Stimulated activated CD4-positive, alpha-beta T cell treated with anti-CD3 and anti-CD28 coated beads, Interleukin-1b, Interleukin-23, amount 100 ng/mL, for 48 hours (primary cell): ENCODE measurements around the gene TEX48.

Experiments used
- DNase-seq: peaks from one replicate; pipeline ENCODE4 v3.0.0-alpha.2; 2020

The TEX48 gene

GRCh38 chr9:114681594-114682332 lies at the start of gene TEX48:
TSS of gene TEX48 (minus strand) at chr9:114682192. CDS start at chr9:114671723, 10,469 bp downstream.
- peak; percentile 84 for DNase-seq

- DNase-seq: no peak
These were observed 49.7 kb upstream of the TEX48 start for GRCh38 chr9:114731701-114732100.

- DNase-seq: no peak
These were observed 47.7 kb upstream of the TEX48 start for GRCh38 chr9:114729706-114730105.

- DNase-seq: no peak
These were observed 43.9 kb upstream of the TEX48 start for GRCh38 chr9:114725930-114726329.

GRCh38 chr9:114724744-114725143 lies 42.8 kb upstream of the TEX48 start:
- DNase-seq: no peak

- no peak for DNase-seq
These were observed 41.9 kb upstream of the TEX48 start for GRCh38 chr9:114723931-114724330.

GRCh38 chr9:114722937-114723620 lies 41.1 kb upstream of the TEX48 start:
- DNase-seq: no peak

GRCh38 chr9:114722081-114722621 lies 40.2 kb upstream of the TEX48 start:
- no peak for DNase-seq

GRCh38 chr9:114721491-114722079 lies 39.6 kb upstream of the TEX48 start:
- DNase-seq: no peak

- no peak for DNase-seq
These were observed 38.2 kb upstream of the TEX48 start for GRCh38 chr9:114720086-114720676.

GRCh38 chr9:114719290-114719689 lies 37.3 kb upstream of the TEX48 start:
- no peak for DNase-seq

GRCh38 chr9:114718801-114719221 lies 36.8 kb upstream of the TEX48 start:
- peak; percentile 97 for DNase-seq

- no peak for DNase-seq
These were observed 36.0 kb upstream of the TEX48 start for GRCh38 chr9:114717908-114718486.

- DNase-seq: no peak
These were observed 27.6 kb upstream of the TEX48 start for GRCh38 chr9:114709636-114710035.

- no peak for DNase-seq
These were observed 24.7 kb upstream of the TEX48 start for GRCh38 chr9:114706711-114707110.

GRCh38 chr9:114701988-114702387 lies 20.0 kb upstream of the TEX48 start:
- no peak for DNase-seq

- peak; percentile 58 for DNase-seq
These were observed 16.0 kb upstream of the TEX48 start for GRCh38 chr9:114697951-114698351.

GRCh38 chr9:114696814-114697544 lies 15.0 kb upstream of the TEX48 start:
- DNase-seq: peak; percentile 85

GRCh38 chr9:114695948-114696347 lies 14.0 kb upstream of the TEX48 start:
- DNase-seq: no peak

GRCh38 chr9:114694719-114695269 lies 12.8 kb upstream of the TEX48 start:
- DNase-seq: peak; percentile 29

- no peak for DNase-seq
These were observed 12.2 kb upstream of the TEX48 start for GRCh38 chr9:114694146-114694545.
